HT-29 (cell line): ENCODE results near the gene MRTO4. TPM values are rescaled to one million over a fixed set of nuclear protein-coding genes. Genes with fewer than 3 reads are reported as not detected.
A peak's percentile ranks its signal among the peaks of the same experiment; 100 is the strongest.
"Not testable (repeated sequence)": the region's sequence is repeated elsewhere in the genome, so short reads cannot be mapped to it uniquely, and the experiment has no call there.

Experiments used
- DNase-seq: peaks from one replicate; pipeline ENCODE4 v3.0.0-alpha.2; 2015; ENCODE audit warnings: low spot score
- total RNA-seq: library from RNA; depleted of rRNA; stranded (reverse); fragments of >200 nt; shearing (Covaris generic); gene quantifications from 2 replicates; pipeline ENCODE4 v1.2.3, GENCODE V29; 2014

Gene MRTO4
- total RNA-seq, 1 experiment from 2014 or later, result 94.9 TPM

DNA sequence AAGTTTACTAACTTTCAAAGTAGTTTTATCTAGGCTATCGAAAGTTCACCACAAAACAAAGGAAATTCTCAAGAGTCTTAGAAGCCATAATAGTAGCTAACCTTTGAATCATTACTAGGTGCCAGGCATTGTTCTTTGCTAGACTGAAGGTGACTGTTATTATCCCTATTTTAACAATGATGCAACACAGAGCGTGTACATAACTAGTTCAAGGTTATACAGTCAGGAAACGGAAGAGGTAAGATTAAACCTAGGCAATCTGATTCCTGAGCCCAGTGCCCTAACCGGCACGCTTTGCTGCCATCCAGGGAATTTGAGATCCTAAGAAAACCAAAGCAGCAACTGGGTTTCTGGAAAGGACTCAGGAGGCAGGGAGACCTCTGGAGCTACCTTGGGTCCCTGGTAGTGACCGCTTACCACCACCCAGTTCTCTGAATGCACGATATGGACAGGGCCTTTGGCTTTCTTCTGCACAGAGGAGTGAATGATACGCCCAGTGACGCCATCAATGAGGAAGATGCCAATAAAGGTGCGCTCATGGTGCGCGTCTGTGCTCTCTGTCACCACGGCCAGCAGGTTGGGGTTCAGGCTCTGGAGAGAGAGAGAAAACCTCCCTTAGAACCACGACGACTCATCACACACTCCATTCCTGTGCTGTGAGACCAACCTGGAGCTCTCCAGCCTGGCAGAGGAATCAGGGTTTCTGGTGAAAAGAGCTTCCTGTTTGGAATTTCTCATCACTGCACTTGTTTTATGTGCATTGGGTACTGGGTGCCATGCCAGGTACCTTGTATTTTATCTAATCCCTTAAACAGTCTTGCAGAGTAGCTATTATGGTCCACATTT is 28.4 kb upstream of the MRTO4 start:
- DNase-seq, result no peak

DNA sequence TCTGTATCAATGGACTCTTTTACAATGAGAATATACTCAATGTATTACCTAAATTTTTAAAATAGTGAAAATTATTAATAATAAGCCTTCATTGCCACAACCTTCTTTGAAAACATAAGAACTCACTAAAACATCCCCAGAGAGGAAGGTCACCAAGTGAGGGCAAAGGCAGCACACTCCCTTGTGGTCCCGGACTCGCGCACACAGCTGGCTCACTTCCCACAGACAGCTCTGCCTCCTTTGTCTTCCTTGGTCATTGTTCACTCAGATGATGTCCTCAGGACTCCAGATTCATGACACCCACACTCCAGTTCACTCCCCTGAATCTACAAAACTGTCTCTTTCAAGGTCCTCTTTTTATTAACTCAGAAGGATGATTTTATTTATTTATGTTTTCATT is 22.4 kb upstream of the MRTO4 start:
- no peak for DNase-seq

DNA sequence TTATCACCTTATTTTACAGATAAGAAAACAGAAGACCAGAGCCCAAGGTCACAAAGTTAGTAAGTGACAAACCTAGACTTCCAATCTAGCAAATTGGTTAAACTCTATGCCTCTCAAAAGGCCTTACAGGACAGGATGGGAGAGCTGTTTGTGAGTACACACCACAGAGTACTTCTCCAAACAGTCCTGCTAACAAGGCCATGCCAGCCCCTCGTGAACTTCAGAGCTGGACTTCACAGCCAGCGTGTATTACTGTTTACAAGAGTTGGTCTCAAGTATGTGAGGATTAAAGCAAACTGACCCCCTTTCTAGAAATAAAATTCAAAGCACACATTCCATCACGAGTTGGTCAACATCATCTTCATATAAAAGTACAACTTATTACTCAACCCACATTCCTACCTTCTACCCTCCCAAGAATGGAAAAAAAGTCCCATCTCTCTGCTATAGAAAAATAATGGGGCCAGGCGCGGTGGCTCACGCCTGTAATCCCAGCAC is 21.7 kb upstream of the MRTO4 start:
- no peak for DNase-seq

DNA sequence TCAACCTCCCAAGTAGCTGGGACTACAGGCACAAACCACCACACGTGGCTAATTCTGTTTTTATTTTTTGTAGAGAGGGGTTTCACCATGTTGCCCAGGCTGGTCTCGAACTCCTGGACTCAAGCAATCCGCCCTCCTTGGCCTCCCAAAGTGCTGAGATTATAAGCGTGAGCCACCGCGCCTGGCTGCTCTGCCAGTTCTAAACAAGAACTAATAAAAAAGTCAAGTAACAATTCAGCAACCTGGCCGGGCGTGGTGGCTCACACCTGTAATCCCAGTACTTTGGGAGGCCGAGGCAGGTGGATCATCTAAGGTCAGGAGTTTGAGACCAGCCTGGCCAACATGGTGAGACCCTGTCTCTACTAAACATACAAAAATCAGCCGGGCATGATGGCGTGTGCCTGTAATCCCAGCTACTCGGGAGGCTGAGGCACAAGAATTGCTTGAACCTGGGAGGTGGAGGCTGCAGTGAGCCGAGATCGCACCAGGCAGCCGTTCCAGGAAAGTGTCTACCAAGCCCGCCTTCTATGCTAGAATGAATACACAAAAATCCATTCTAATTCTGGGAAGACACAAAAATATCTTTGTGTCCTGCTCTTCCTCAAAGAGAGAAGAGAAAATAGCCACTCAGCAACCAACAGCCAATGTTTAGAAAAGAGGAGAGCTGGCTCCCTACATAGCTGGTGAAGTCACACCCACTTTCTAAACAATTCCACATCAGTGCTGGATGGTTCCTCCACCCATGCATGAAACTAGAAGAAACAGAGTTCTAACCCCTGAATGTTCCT is 19.7 kb upstream of the MRTO4 start:
- not testable (repeated sequence) for DNase-seq

DNA sequence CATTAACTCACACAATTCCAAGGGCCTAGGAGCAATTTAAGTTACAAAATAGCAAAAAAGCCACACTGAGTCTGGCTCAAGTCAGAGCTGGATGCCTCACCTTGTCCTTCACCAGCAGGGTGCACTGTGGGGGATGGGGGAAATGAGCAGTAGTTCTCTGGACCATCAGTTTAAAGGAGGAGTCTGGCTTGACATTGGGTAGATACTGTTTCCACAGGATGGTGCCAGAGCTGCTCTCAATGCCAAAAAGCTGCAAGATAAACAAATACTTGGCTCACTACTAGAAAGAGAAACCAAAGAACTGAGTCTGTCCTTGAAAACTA is 19.1 kb upstream of the MRTO4 start:
- no peak for DNase-seq

DNA sequence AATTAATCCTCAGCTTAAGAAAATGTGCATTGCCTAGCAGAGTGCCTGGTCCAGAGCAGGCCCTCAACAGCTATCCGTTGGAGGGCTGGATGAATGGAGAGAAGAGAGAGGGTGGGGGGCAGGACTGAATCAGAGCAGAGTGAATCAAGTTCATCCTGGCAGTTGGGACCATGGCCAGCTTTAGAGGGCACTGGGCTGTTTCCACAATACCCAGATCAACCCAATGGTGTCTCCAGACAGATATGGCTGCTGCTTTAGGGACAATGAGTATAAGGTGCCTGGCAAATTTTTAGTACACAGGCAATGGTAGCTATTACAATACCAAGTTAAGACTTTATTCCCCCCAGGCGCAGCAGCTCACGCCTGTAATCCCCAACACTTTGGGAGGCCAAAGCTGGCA is 17.4 kb upstream of the MRTO4 start:
- no peak for DNase-seq

DNA sequence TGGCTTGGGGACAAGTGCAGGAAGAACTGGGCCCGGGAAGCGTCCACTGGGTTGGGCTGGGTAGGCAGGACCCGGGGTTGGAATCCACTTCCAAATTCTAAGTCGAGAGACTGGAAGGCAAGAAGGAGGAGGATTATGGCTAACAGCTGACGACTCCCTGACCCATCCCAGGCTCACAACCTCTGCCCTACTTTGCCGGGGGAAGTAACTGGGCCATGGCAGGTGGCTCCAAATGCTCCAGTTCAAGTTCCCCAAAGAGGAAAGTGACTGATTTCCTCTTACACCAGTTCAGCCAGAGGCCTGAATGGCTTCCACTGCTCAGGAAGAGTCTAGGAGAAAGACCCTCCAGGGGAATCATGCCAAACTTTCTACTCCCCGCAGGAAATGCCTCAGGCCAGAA is 11.7 kb upstream of the MRTO4 start:
- no peak for DNase-seq

DNA sequence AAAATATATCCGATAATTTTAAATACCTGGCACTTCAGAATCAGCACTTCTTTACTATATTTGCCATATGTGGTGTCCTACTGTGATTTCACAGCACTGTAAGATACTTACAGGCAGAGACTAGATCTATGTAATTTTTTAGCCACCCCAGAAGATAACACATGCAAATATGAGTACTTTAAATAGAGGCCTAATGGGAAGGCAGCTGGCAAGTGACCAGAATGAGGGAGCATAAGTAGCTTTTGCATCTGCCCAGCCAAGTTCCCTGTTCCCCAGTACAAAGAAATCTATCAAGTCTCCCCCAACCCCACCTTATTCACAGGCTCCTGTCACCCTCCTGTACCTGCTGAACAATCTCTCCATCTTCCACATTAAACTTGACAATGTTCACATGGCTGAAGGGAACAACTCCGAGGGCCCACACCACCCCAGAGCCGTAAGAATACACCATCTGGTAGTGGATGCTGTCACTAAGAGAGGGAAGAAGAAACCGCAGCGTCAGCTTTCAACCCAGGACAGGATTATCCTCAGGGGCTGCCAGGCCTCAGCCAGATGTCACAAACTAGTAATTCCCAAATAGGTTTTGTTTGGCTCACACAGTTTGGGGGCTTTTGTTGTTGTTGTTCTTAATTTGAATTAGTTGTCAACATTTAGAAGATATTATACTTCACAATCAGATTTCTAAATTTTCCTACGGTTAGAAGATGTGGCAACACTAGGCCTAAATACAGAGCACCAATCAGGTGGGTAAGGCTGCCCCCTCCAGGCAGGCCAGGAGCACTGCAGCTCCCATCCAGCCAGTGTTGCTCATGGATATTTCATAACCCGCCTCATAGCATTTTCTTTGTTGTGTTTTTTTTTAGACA is 10.7 kb upstream of the MRTO4 start:
- peak; percentile 61 for DNase-seq

DNA sequence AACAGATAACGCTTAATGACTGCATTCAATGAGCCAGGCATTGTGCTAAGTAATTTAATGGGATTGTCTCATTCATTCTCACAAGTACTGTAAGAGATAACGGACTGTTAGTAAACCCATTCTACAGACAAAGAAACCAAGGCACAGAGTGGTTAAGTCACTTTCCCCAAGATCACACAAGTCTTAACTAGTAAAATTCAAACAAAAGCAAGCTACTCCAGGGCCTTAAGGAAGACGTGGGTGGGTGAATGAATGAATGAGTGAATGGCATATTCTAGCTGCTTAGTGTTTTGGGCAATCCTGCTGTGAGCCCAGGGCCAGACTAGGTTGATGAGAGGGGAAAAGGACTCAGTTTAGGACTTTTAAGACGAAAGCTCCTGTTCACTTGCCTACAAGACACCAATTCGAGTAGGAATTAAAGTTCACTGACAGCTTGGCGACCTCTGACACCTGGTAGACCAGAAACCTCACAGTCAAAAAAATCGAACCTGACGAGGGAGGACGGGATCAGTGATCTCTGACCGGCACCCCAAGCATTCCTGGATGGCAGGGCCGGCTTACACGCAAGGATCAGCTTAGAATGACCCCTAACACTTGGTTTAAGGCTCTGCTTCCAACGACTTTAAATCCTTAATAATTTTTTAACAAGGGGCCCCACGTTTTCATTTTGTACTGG is 838 bp upstream of the MRTO4 start:
- peak; percentile 43 for DNase-seq

DNA sequence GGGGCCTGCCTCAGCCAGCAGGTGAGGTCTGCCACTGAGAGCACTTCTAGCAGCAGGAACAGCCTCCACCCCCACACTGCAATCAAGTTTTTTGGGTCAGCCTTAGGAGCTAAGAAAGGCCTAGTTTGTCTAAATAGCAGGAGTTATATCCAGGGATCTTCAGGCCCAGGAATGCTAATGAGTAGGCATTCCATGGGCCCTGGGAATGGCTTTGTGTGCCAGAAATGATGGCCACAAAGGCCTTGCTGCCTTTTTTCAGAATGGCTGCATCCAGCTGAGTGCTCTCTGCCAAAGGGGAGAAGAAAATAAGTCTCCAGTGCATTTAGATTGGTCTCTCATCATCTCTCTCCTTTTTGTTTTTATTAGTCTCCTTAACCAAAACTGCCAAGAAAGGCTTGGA is 2.8 kb downstream of the MRTO4 start:
- DNase-seq, result no peak

DNA sequence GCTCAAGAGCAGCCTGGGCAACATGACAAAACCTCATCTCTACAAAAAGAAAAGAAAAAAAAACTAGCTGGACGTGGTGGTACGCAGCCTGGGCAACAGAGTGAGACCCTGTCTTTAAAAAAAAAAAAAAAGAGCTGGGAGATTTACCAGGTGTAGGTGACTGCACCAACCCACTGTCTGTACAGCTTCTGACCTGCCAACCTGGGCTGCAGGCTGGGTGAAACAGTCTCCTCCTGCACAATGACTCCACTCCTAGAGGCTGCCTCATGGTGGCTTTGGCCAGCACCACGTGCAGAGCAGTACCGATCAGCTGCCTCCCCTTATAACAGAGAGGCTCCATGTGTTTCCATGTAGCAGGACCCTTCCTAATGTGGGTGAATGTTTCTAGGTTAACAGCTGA is 3.7 kb downstream of the MRTO4 start:
- no peak for DNase-seq

DNA sequence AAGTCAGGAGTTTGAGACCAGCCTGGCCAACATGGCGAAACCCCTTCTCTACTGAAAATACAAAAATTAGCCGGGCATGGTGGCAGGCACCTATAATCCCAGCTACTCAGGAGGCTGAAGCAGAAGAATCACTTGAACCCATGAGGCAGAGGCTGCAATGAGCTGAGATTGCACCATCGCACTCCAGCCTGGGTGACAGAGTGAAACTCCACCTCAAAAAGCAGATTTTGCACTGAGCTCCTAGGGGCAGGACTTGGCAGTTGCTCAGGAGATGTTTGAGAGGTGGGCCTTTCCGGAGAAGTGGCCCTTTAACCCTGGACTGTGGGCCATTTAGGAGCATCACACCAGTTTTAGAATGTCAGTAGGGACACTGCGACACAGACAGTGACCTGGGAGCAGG is 4.7 kb downstream of the MRTO4 start:
- DNase-seq, result not testable (repeated sequence)

DNA sequence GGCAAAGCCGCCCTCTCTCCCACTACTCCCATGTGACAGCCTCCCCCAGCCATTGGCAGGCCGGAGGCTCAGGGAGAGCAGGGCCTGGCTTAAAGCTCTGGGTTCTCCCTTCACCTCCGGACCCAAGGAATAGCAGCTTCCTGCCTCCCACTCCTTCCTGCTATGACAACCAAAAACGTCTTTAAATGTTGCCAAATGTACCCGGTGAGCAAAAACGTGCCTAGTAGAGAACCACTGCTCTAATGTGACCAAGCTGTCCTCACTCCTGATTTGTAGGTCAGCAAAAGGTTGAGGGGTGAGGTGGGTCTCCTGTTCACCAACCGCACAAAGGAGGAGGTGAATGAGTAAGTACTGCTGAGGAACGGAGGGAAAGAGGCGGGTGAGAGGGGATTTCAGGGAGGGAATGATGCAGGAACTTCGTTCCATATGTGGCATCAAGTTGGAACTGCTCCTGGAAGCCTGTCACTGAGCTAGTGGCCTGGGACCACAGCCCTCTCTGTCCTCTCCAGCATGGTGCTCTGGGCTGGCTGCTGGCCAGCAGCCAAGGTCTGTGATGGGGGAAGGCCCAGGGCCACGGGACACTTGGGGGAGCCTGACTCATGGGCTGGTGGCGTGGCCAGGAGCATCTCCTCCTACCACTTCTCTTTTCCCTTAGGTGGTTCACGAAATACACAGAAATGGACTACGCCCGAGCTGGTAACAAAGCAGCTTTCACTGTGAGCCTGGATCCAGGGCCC is 5.7 kb downstream of the MRTO4 start:
- no peak for DNase-seq

DNA sequence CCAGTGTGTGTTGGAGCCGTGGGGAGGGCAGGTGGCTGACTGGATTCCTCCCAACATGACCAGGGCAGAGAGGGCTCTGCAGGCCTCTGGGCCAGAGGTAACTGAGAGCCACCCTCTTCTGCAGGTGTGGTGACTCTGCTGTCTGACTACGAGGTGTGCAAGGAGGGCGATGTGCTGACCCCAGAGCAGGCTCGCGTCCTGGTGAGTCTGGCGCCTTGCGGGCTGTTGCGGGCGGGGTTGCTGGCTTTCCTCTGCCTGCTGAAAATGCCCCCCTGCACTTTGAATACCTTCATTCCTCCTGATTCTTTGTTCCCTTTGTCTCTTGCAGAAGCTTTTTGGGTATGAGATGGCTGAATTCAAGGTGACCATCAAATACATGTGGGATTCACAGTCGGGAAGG is 6.7 kb downstream of the MRTO4 start:
- no peak for DNase-seq

DNA sequence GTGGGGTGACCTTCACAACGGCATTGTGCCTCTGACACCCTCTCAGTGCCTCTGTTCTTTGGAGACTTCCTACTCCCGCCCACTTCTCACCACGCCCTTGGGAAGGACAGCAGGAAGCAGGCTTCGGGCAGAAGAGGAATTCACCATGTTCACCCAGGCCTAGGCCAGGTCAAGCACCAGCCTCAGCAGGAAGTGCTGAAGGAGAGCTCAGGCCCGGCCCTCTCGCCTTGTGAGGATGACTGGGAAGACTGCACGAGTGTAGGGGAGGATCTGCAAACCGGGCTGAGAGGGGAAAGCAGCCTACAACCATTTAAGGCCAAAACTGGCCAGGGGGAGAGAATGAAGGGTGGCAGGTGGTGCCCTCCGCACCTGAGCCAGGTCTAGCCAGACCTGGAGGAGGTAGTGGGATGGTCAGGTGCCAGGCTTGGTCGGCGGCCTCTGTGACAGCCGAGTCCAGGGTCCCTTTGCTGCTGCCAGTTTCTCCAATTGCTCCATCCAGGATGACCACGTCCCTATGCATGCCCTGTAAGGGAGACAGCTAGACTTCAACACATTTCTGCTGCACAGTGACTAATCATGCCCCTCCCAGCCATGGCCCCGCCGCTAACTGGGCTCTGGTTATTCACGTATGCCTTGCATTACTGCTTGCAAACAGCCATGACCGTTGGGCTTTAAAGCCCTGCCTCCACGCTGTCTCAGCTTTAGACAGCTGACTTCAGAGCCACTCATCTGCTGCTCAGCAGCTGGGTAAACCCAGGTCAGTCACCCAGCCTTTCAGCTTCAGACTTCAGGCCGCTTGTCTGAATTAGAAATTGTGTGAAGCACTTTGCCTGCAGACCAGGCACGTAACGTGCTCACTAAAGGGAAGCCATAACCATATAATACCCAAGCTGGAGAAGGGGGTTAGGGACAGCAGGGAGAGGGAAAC is 8.9 kb downstream of the MRTO4 start:
- DNase-seq, result peak; percentile 42

DNA sequence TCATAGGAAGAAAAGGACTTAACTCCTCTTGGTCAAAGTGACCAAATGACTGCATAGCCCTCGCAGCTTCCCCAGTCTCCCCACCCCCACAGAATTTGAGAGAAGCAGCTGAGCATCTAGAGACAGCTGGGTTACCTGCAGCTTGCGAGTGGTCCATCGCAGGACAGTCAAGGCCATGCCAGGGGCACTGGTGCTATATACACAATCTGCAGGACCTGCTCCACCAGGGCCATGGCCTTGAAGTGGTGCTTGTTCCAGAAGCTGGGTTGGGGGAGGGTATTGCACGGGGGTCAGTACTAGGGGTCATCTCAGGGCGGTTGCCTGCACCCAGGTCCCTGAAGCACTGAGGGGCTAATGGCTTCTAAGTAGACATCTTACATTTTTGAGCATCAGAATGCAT is 10.4 kb downstream of the MRTO4 start:
- DNase-seq, result no peak

DNA sequence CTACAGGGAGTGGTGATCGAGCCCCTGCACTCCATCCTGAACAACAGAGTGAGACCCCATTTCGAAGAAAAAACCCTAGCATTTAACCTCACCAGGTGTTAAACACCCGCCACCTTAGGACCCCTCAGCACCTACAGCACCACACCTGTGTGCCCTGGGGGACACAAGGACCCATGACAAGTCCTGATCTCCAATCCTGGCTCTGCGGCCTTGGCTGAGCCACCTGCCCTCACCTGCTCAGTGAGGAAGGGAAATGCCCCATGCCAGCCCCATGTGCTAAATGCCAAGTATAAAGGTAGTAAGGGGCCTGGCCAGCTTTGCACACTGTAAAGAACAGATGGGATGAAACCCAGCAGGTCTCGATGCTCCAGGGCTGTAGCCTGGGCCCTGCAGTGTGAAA is 11.1 kb downstream of the MRTO4 start:
- DNase-seq, result no peak

DNA sequence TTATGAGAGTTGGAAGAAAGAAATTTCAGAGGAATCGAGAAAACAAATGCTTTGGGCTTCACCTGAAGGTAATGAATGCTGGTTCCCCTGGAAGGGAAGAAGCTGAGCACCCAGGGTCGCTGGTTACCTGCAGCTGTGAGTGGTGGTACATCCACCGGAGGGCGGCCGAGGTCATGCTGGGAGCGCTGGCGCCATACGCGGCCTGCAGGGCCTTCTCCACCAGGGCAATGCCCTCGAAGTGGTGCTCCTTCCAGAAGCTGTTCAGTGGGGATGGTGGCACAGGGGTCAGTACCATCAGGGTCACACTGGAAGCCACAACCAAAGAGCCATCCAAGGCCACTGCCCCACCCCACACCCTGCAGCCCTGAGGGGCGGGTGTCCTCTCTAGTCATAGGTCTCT is 16.8 kb downstream of the MRTO4 start:
- DNase-seq, result no peak
